Measurements from ENCODE around the gene MAST1.

GRCh38 chr19:12884926-12885748, 46.8 kb downstream of the MAST1 start:
- TF ChIP-seq POLR2A (IDR thresholded peaks at IDR 0.05; ENCODE audit: low read depth) (no peak), CTCF (IDR thresholded peaks at IDR 0.05) (peak; percentile 60 to 71 (median 66)), POLR2AphosphoS5 (IDR thresholded peaks at IDR 0.05) (no peak)
